ENCODE measurements around the gene ITIH5. TPM values are rescaled to one million over a fixed set of nuclear protein-coding genes. Genes with fewer than 3 reads are reported as not detected.

Gene ITIH5
- total RNA-seq, 3 donors from 2014 or later (not counting 1 experiment from before 2014, with no cell fraction given) = not detected

DNA sequence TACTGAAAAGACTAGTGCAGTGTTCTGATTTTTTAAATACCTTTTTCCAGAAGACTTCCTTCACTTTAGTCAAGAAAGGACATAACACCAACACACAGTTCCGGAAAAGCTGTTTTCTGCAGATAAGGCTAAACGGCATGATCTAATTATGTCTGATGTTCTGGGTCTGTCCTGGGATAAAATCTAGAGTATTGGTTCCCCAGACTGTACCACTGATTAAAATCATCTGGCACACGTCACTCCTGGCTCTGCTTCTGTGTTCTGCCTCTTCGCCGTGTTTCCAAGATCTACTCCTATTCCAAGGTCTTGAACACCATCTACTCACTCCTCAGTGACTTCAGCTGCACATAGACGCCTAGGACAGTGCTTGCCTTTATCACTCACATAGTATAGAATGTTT lies 155.2 kb downstream of the ITIH5 start:
- Histone ChIP-seq H3K27me3 (ENCODE audit: control insufficient read depth, insufficient read depth, low read length) (no peaks in the 10 kb centered on the region), H3K4me3 (ENCODE audit: low read length) (no peak overlapping the region), H3K9me3 (ENCODE audit: control insufficient read depth, insufficient read depth, low read length) (peaks cover 13% of the 10 kb centered on the region), H3K4me1 (ENCODE audit: control insufficient read depth, insufficient read depth, low read length) (peaks cover 43% of the 10 kb centered on the region), H3K36me3 (ENCODE audit: control insufficient read depth, insufficient read depth, low read length) (no peaks in the 10 kb centered on the region), H3K27ac (ENCODE audit: low read length) (no peak overlapping the region)
- Mint-ChIP-seq H3K4me1 (peaks cover 53 to 65% of the 10 kb centered on the region in 2 donors), H3K4me3 (no peak overlapping the region), H3K27ac (peak overlapping the region; percentile 3 to 80), H3K27me3 (ENCODE audit: low read depth in 2 of 2) (no peaks in the 10 kb centered on the region), H3K36me3 (peaks cover 8% of the 10 kb centered on the region), H3K9me3 (peaks cover 0 to 5% of the 10 kb centered on the region in 2 donors)
- intact Hi-C loops (cut with micrococcal nuclease) = no loop called here
- 94% methylated on average over 6 of the region's 6 CpGs for WGBS (ENCODE audit: insufficient coverage)
- DNase-seq = no peak
- no peak for ATAC-seq
- TF ChIP-seq, protein P1, sequence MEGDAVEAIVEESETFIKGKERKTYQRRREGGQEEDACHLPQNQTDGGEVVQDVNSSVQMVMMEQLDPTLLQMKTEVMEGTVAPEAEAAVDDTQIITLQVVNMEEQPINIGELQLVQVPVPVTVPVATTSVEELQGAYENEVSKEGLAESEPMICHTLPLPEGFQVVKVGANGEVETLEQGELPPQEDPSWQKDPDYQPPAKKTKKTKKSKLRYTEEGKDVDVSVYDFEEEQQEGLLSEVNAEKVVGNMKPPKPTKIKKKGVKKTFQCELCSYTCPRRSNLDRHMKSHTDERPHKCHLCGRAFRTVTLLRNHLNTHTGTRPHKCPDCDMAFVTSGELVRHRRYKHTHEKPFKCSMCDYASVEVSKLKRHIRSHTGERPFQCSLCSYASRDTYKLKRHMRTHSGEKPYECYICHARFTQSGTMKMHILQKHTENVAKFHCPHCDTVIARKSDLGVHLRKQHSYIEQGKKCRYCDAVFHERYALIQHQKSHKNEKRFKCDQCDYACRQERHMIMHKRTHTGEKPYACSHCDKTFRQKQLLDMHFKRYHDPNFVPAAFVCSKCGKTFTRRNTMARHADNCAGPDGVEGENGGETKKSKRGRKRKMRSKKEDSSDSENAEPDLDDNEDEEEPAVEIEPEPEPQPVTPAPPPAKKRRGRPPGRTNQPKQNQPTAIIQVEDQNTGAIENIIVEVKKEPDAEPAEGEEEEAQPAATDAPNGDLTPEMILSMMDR (IDR thresholded peaks at IDR 0.05) = no peak

Other genes starting within 250 kb of the ITIH5 start
- gene ITIH2, start 36.4 kb upstream of the ITIH5 start, total RNA-seq = not detected
- gene KIN, start 121.0 kb upstream of the ITIH5 start, total RNA-seq = 10 to 100 TPM; 12.3 to 16.6 (median 14.2) TPM
- gene ATP5F1C, start 121.2 kb upstream of the ITIH5 start, total RNA-seq = 100 to 1,000 TPM; 127 to 145 (median 135) TPM
- 10 to 100 TPM; 14.5 to 17.0 (median 15.6) TPM for gene TAF3, start 151.5 kb upstream of the ITIH5 start, total RNA-seq